ENCODE data around the gene UBE2A.

Gene UBE2A

DNA sequence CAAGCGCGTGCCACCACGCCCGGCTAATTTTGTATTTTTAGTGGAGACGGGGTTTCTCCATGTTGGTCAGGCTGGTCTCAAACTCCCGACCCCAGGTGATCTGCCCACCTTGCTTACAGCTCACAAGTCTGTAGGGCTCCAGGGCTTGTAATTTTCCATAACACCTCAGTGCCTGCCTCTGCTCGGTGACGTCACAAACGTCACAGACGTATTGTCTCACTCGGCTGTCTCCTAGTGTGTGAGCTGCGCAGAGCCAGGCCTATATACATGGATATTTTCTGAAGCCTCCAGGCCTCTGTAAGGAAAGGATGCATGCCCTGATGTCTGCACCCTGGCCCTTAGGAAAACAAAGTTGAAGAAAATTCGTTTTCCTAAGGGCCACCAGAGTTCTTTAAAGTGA is 40.4 kb downstream of the UBE2A start:
- DNase-seq, result no peak

GRCh38 chrX:119617517-119618164 is 43.3 kb downstream of the UBE2A start:
- DNase-seq, result no peak

- DNase-seq, result no peak
These were observed 44.1 kb downstream of the UBE2A start for GRCh38 chrX:119618439-119618838.

DNA sequence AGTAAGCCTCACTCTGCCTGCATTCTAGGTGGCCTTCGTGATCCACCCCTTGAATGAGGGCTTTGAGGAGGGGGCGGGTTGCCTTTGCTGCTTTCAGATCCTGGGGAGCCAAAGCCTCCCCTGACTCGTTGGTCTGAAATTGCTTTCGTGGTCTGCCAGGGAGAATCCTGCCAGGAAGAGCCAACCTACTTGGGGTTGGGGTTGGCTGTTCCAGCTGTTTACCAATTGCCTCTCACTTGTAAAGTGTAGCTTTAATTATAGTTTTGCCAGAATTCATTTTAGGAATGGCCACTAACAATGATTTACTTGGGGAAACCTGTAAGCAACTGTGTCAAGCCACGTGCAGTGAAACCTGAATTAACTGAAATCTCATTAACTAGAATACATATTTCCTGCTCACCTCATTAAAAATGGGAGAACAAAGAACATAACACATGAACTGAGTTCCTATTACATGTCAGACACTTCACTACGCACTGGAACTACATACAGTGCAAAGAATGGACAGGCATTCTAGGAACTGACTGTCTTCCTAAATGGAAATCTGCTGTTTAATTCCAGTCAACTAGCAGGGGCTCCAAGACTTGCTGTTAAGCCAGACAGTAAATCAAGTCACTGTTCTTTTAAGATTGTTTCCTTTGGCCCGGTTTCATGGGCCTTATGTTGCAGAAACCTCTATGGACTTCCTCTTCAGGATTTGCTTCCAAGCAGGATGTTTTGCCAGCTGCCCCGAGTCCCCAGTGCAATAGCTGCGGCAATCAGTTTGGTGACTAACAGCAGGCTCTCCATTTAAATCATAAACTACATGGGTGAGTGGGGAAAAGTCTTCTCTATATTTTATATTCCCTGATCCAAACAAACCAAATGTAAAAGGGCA is 48.2 kb downstream of the UBE2A start:
- no peak for DNase-seq

DNA sequence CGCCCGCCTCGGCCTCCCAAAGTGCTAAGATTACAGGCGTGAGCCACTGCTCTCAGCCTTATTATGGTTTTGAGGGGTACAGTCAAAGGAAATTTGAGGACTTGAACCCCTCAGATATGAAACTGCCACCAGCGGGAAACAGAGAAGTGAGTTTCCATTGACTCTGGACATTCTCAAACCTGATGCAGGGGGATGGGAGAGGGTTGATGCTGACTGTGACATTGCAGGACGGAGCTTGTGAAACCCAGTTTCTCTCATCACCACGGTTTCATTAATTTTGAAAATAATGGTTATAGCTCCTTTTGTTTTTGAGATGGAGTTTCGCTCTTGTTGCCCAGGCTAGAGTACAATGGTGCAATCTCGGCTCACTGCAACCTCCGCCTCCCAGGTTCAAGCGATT is 50.1 kb downstream of the UBE2A start:
- no peak for DNase-seq

DNA sequence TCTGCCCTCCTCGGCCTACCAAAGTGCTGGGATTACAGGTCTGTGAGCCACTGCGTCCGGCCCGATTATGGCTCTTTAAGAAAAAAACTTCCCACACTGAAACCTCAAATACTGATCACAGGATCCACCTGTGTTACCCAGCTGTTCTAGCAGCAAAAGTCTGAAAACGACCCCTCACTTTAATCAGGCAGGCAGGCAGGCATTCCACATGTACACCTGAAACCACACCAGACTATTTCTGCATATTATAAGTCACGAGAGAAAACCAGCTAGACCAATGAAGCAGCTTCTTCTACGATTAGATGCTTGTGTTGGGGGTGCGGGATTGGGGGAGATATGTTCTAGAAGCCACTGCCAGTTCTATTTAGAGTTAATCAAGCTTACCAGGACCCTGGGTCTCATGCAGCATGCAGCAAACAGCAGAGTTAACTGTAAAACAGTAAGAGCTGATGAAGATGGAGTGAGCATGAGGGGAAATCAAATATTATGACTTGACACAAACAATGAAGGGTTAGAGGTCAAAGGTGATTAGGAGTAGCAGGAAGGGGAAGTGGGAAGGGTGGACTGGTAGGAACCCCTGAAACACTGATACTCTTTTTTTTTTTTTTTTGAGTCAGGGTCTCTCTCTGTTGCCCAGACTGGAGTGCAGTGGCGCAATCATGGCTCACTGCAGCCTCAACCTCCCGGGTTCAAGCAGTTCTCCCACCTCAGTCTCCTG is 50.7 kb downstream of the UBE2A start:
- DNase-seq, result no peak

- no peak for DNase-seq
These were observed 51.5 kb downstream of the UBE2A start for GRCh38 chrX:119625843-119626242.
